Panc1 (cell line): ENCODE results near the gene NSMCE1. TPM values are rescaled to one million over a fixed set of nuclear protein-coding genes. Genes with fewer than 3 reads are reported as not detected.
"Not testable (repeated sequence)": the region's sequence is repeated elsewhere in the genome, so short reads cannot be mapped to it uniquely, and the experiment has no call there.

Experiments used
- ATAC-seq: fragments of 200-7000 bp; cut with Tn5 transposase; 2 replicates; pipeline ENCODE4 v1.9.1; 2020; ENCODE audit warnings: mild to moderate bottlenecking, moderate library complexity
- BruUV-seq: library from RNA; stranded (reverse); fragments of 400-500 nt; replicated peaks from 2 replicates; lab custom pipeline; 2021; lab: Mats Ljungman, UMichigan
- CTCF ChIA-PET: fragments of 300-600 bp; sonication (Branson Sonifier 250); formaldehyde crosslinking; loops from one replicate; lab custom pipeline; 2022; ENCODE audit warnings: antibody characterized with exemption; lab: Charles Lee
- POLR2A ChIA-PET: fragments of 300-600 bp; sonication (Branson Sonifier 250); formaldehyde crosslinking; loops from one replicate; lab custom pipeline; 2022; ENCODE audit warnings: antibody characterized with exemption; lab: Charles Lee
- DNase-seq: peaks from one replicate; pipeline ENCODE4 v3.0.0-alpha.2; 2010; ENCODE audit warnings: low read depth, low spot score
- H3K27ac ChIP-seq: 2 replicates; pipeline ENCODE4 v1.5.1; 2011; ENCODE audit warnings: mild to moderate bottlenecking, low read length, inconsistent platforms
- H3K27me3 ChIP-seq: fragments of 200-500 bp; sonication (Bioruptor generic); 2 replicates; pipeline ENCODE4 v1.6.0; 2014; ENCODE audit warnings: low read length, inconsistent platforms; ENCODE audit not compliant: control insufficient read depth, insufficient read depth
- H3K36me3 ChIP-seq: fragments of 200-500 bp; sonication (Bioruptor generic); 2 replicates; pipeline ENCODE4 v1.5.1; 2014; ENCODE audit warnings: inconsistent platforms, mild to moderate bottlenecking, low read length, moderate library complexity; ENCODE audit not compliant: control insufficient read depth, insufficient read depth
- H3K4me1 ChIP-seq: 2 replicates; pipeline ENCODE4 v1.5.1; 2011; ENCODE audit warnings: inconsistent platforms, mild to moderate bottlenecking, low read length, moderate library complexity; ENCODE audit not compliant: control insufficient read depth, insufficient read depth
- H3K4me3 ChIP-seq, 2 experiments: 2 replicates each; pipeline ENCODE4 v1.5.1; 2011 to 2012; ENCODE audit warnings: low read depth in 2 of 2, low read length in 2 of 2, mild to moderate bottlenecking in 2 of 2, inconsistent platforms in 1 of 2, moderate library complexity in 1 of 2
- H3K9me3 ChIP-seq: fragments of 200-500 bp; sonication (Bioruptor generic); 2 replicates; pipeline ENCODE4 v1.5.1; 2014; ENCODE audit warnings: low read depth, mild to moderate bottlenecking, inconsistent platforms, low read length, moderate library complexity; ENCODE audit not compliant: control insufficient read depth, insufficient read depth
- POLR2AphosphoS5 ChIP-seq: IDR thresholded peaks from 2 replicates; pipeline ENCODE4 v1.6.1; 2012; ENCODE audit warnings: mild to moderate bottlenecking, low read depth, low read length, moderate library complexity
- SIN3A ChIP-seq: IDR thresholded peaks from 2 replicates; pipeline ENCODE4 v1.6.1; 2012; ENCODE audit warnings: low read depth, mild to moderate bottlenecking, low read length, moderate library complexity, borderline replicate concordance; ENCODE audit not compliant: insufficient read depth
- TCF7L2 ChIP-seq: IDR thresholded peaks from 2 replicates; pipeline ENCODE4 v1.6.1; 2011; ENCODE audit warnings: mild to moderate bottlenecking, low read depth, low read length, inconsistent platforms
- in situ Hi-C: cut with HindIII; loops from 2 replicates; pipeline ENCODE4 v1.10.0; 2016; ENCODE audit warnings: low sequenced_read_pairs, low pct_unique_long_range_greater_than_20kb
- intact Hi-C: fragments of 100-400 bp; cut with micrococcal nuclease; formaldehyde crosslinking; loops from one replicate; pipeline ENCODE4 v1.10.0; 2022; ENCODE audit not compliant: unreplicated experiment
- total RNA-seq: library from RNA; stranded (reverse); gene quantifications from one replicate; pipeline ENCODE4 v1.2.1, GENCODE V29; 2021; ENCODE audit not compliant: unreplicated experiment
- TF ChIP-seq, protein P1 (sequence below): fragments of 450-650 bp; IDR thresholded peaks from 2 replicates; pipeline ENCODE4 v1.5.1; 2017; ENCODE audit warnings: mild to moderate bottlenecking
- TF ChIP-seq, protein P2 (sequence below), 2 experiments: IDR thresholded peaks; 2 replicates each; pipeline ENCODE4 v1.6.1; 2011 to 2012; ENCODE audit warnings: low read depth in 2 of 2, control low read depth in 1 of 2, low read length in 1 of 2, mild to moderate bottlenecking in 1 of 2, moderate library complexity in 1 of 2; ENCODE audit not compliant: insufficient read depth in 1 of 2

The NSMCE1 gene
- total RNA-seq, 1 experiment from 2014 or later, result 48.2 TPM

DNA sequence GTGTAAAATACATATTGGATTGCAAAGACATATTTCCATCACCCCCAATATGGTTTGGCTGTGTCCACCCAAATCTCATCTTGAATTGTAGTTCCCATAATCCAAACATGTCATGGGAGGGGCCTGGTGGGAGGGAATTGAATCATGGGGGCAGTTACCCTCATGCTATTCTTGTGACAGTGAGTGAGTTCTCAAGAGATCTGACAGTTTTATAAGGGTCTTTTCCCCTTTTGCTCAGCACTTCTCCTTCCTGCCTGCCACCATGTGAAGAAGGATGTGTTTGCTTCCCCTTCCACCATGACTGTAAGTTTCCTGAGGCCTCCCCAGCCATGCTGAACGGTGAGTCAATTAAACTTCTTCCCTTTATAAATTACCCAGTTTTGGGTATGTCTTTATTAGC, 21.5 kb downstream of the NSMCE1 start:
- H3K27me3 ChIP-seq, result not testable (repeated sequence)

DNA sequence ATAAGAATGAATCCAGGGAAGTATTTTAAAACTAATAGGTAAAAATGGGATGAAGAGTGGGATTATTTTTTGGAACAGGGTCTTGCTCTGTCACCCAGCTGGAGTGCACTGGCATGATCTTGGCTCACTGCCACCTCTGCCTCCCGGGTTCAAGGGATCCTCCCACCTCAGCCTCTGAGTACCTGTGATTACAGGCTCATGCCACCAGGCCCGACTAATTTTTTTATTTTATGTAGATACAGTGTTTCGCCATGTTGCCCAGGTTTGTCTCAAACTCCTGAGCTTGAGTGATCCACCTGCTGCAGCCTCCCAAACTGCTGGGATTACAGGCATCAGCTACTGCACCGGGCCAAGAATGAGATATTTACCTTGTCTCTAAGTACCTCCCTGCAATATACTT, 22.1 kb downstream of the NSMCE1 start:
- CTCF ChIA-PET, result no interaction called here
- no peak for DNase-seq
- ATAC-seq, result no peak
- intact Hi-C loops (no loop called here), in situ Hi-C loops (no loop called here)
- Histone ChIP-seq H3K4me1 (peaks cover 11% of the 10 kb centered on the region; the same call in 1 of the 2 replicates), H3K27ac (no peak overlapping the region), H3K4me3 (no peak overlapping the region), H3K36me3 (no peaks in the 10 kb centered on the region), H3K9me3 (no peaks in the 10 kb centered on the region), H3K27me3 (no peaks in the 10 kb centered on the region)
- POLR2A ChIA-PET, result no interaction called here
- BruUV-seq, result no TSS peak
- TF ChIP-seq, protein P1, sequence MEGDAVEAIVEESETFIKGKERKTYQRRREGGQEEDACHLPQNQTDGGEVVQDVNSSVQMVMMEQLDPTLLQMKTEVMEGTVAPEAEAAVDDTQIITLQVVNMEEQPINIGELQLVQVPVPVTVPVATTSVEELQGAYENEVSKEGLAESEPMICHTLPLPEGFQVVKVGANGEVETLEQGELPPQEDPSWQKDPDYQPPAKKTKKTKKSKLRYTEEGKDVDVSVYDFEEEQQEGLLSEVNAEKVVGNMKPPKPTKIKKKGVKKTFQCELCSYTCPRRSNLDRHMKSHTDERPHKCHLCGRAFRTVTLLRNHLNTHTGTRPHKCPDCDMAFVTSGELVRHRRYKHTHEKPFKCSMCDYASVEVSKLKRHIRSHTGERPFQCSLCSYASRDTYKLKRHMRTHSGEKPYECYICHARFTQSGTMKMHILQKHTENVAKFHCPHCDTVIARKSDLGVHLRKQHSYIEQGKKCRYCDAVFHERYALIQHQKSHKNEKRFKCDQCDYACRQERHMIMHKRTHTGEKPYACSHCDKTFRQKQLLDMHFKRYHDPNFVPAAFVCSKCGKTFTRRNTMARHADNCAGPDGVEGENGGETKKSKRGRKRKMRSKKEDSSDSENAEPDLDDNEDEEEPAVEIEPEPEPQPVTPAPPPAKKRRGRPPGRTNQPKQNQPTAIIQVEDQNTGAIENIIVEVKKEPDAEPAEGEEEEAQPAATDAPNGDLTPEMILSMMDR, result no peak
- TF ChIP-seq SIN3A (no peak), TCF7L2 (no peak), POLR2AphosphoS5 (no peak)
- TF ChIP-seq, protein P2, sequence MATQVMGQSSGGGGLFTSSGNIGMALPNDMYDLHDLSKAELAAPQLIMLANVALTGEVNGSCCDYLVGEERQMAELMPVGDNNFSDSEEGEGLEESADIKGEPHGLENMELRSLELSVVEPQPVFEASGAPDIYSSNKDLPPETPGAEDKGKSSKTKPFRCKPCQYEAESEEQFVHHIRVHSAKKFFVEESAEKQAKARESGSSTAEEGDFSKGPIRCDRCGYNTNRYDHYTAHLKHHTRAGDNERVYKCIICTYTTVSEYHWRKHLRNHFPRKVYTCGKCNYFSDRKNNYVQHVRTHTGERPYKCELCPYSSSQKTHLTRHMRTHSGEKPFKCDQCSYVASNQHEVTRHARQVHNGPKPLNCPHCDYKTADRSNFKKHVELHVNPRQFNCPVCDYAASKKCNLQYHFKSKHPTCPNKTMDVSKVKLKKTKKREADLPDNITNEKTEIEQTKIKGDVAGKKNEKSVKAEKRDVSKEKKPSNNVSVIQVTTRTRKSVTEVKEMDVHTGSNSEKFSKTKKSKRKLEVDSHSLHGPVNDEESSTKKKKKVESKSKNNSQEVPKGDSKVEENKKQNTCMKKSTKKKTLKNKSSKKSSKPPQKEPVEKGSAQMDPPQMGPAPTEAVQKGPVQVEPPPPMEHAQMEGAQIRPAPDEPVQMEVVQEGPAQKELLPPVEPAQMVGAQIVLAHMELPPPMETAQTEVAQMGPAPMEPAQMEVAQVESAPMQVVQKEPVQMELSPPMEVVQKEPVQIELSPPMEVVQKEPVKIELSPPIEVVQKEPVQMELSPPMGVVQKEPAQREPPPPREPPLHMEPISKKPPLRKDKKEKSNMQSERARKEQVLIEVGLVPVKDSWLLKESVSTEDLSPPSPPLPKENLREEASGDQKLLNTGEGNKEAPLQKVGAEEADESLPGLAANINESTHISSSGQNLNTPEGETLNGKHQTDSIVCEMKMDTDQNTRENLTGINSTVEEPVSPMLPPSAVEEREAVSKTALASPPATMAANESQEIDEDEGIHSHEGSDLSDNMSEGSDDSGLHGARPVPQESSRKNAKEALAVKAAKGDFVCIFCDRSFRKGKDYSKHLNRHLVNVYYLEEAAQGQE (IDR thresholded peaks at IDR 0.05; ENCODE audit: insufficient read depth in 1 of 2, low read depth in 2 of 2, low read length in 1 of 2), result no peak

More for the DNA sequence above, 21.5 kb downstream of the NSMCE1 start:
- CTCF ChIA-PET, H3K9me3 ChIP-seq, H3K4me3 ChIP-seq, H3K36me3 ChIP-seq, intact Hi-C loops, DNase-seq, H3K27ac ChIP-seq, BruUV-seq, POLR2A ChIA-PET, in situ Hi-C loops, ATAC-seq: not testable (repeated sequence)
- peaks cover 11% of the 10 kb centered on the region; the same call in 1 of the 2 replicates for H3K4me1 ChIP-seq

DNA sequence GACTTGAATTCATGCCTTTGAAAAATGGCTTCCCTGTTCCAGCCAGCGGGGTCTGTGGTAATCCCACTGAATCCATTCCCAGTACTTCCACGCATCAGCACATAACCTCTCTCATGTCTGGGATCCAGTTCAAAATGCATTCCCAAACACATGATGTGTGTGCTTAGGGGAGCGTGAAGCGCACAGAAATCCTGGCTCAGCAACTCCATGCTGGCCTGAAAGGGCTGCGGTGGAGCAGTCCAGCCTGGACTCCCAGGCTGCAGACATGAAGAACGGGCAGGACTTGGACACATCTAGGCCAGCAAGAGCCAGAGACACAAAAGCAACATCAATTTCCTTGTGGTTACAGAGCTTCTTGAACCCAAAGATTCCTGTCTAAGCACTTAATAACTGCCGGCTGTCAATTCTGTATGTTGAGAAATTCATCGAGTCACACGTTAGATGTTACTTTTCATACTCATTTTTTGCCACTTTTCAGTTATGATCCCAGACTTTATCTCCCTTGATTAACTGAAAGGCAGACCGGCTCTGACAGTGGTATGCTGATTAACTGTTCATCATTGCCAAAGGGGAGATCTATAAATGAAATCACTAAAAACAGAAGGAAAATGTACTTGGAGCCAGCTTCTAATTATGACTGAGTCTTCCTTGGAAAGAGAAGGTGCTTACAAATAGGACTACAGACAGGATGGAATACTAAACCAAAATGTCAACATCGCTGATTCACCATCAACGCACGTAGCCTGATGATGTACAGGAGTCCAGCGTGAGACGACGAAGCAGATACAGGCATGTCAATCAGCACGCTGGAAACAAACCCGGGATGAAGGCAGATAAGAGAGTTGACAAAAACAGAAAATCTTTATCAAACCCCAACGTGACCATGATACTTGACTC, 23.0 kb downstream of the NSMCE1 start:
- H3K4me1 ChIP-seq, result peaks cover 11% of the 10 kb centered on the region; the same call in 1 of the 2 replicates
- DNase-seq (no peak), ATAC-seq (no peak)

More for the DNA sequence above, 23.0 kb downstream of the NSMCE1 start:
- H3K27me3 ChIP-seq, result no peaks in the 10 kb centered on the region
- H3K27ac ChIP-seq, result no peak overlapping the region
- H3K4me3 ChIP-seq, result no peak overlapping the region
- TF ChIP-seq SIN3A (no peak), TCF7L2 (no peak), POLR2AphosphoS5 (no peak)
- TF ChIP-seq, protein P2 (IDR thresholded peaks at IDR 0.05; ENCODE audit: insufficient read depth in 1 of 2, low read depth in 2 of 2, low read length in 1 of 2), result no peak
- TF ChIP-seq, protein P1, result no peak
- intact Hi-C loops, result no loop called here
- no peaks in the 10 kb centered on the region for H3K36me3 ChIP-seq
- ChIA-PET POLR2A (no interaction called here), CTCF (no interaction called here)
- H3K9me3 ChIP-seq, result no peaks in the 10 kb centered on the region
- no TSS peak for BruUV-seq
- in situ Hi-C loops, result no loop called here
